Panc1 (cell line): Measurements from ENCODE around the gene GRIN2B.

Experiments
- CTCF ChIP-seq: fragments of 450-650 bp; IDR thresholded peaks from 2 replicates; pipeline ENCODE4 v1.5.1; 2017; ENCODE audit warnings: mild to moderate bottlenecking
- REST ChIP-seq, 2 experiments: IDR thresholded peaks; 2 replicates each; pipeline ENCODE4 v1.6.1; 2011 to 2012; ENCODE audit warnings: low read depth in 2 of 2, control low read depth in 1 of 2, low read length in 1 of 2, mild to moderate bottlenecking in 1 of 2, moderate library complexity in 1 of 2; ENCODE audit not compliant: insufficient read depth in 1 of 2

DNA sequence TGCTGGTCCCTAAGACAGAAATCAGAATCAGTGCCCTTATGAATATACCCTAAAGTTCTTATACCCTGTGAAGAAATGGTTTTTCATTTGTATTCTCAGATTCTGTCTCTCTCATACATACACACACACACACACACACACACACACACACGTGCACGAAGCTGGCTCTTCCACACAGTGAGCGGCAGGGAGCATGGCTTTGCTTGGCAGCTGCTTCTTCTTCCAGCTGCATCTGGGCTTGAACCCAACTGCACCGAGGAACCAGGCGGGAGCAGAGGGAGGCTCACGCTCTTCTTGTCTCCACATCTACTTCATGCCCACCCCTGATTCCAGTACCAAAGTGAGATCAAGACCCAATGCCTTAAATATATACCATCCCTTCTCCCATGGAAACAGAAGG is 19.4 kb downstream of the GRIN2B start:
- TF ChIP-seq CTCF, result no peak
- no peak for TF ChIP-seq REST (IDR thresholded peaks at IDR 0.05; ENCODE audit: insufficient read depth in 1 of 2, low read depth in 2 of 2, low read length in 1 of 2)
